ENCODE results near the gene KLHL29. TPM values are rescaled to one million over a fixed set of nuclear protein-coding genes. Genes with fewer than 3 reads are reported as not detected.

Gene KLHL29
- total and polyA plus RNA-seq, 2 donors (not counting 1 experiment from before 2014, with no cell fraction given), result 1.3 to 3.4 TPM

GRCh38 chr2:23420091-23420839 lies 35.3 kb downstream of the KLHL29 start:
- no peak overlapping the region for H3K27ac ChIP-seq (ENCODE audit: low read length in 2 of 2)
- DNase-seq, result no peak
- ChIA-PET POLR2A (no interaction called here), CTCF (no interaction called here)
- H3K4me2 ChIP-seq (replicated peaks; ENCODE audit: low read depth, low read length, poor library complexity, severe bottlenecking), result no peak overlapping the region
- no peaks in the 10 kb centered on the region for H3K79me2 ChIP-seq (ENCODE audit: control insufficient read depth, insufficient read depth, low read length)
- H3K9ac ChIP-seq (ENCODE audit: low read length), result no peak overlapping the region
- H4K20me1 ChIP-seq (ENCODE audit: control insufficient read depth, insufficient read depth, low read length, poor library complexity, severe bottlenecking), result no peaks in the 10 kb centered on the region
- no peaks in the 10 kb centered on the region for H3K36me3 ChIP-seq (replicated peaks in 1 of 2; ENCODE audit: control extremely low read depth in 1 of 2, control insufficient read depth in 1 of 2, extremely low read depth in 1 of 2, insufficient read depth in 2 of 2, low read length in 1 of 2)
- Mint-ChIP-seq H3K4me3 (no peak overlapping the region), H3K9me3 (ENCODE audit: insufficient read depth) (no peaks in the 10 kb centered on the region), H3K27me3 (no peaks in the 10 kb centered on the region), H3K4me1 (no peaks in the 10 kb centered on the region), H3K27ac (no peak overlapping the region)
- no peak overlapping the region for H2AFZ ChIP-seq (ENCODE audit: insufficient read depth, low read depth, low read length, poor library complexity, severe bottlenecking)
- peaks cover 0 to 5% (median 0%) of the 10 kb centered on the region in 3 donors for H3K9me3 ChIP-seq (ENCODE audit: control extremely low read depth in 1 of 3, control insufficient read depth in 2 of 3, insufficient read depth in 1 of 3, low read length in 2 of 3)
- no peak for TF ChIP-seq EZH2 (IDR thresholded peaks at IDR 0.05; ENCODE audit: borderline replicate concordance, insufficient read depth, low read depth, low read length, poor library complexity, severe bottlenecking)
- TF ChIP-seq CTCF (IDR thresholded peaks at IDR 0.05), result no peak
- H3K4me1 ChIP-seq (ENCODE audit: control insufficient read depth in 2 of 2, insufficient read depth in 2 of 2, low read length in 2 of 2), result no peaks in the 10 kb centered on the region
- no peak for ATAC-seq (ENCODE audit: low read depth)
- H3K27me3 ChIP-seq (replicated peaks in 1 of 4; ENCODE audit: control extremely low read depth in 1 of 4, control insufficient read depth in 3 of 4, insufficient read depth in 4 of 4, low read length in 3 of 4), result no peaks in the 10 kb centered on the region
- H3K4me3 ChIP-seq (ENCODE audit: control extremely low read depth in 1 of 5, extremely low read depth in 1 of 5, insufficient read depth in 1 of 5, low read depth in 2 of 5, low read length in 4 of 5), result no peak overlapping the region
- 94% methylated on average over 26 of the region's 26 CpGs for WGBS (ENCODE audit: insufficient coverage)
- intact Hi-C loops (cut with micrococcal nuclease), result no loop called here

DNA sequence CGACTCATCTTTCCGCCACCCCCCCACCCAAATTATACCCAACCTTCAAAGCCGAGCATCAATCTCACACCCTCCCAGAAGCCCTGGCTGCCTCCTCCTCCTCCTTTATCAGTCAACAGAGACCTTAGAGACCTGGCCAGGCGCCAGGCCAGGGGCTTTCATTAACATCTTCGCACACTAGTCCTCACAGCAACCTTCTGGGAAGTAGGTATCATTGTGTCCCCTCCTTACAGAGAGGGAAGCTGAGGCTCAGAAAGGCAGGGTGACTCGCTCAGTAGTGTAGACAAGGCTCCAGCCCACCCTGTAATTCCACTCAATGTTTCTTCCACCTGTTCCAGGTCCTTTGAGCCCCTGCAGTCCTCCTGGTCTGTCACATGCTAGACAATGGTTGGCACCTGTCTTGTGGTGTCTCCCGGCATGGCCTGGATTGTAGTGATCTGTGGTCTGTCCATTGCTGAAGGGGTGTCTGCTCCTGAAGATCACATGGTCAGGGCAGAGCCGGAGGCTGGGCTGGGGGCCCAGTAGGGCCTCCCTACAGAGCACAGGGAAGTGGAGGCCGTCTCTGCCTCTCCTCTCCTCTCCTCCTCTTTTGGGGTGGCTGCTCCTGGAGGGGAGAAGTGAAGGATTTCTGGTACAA lies 36.0 kb downstream of the KLHL29 start:
- H3K4me1 ChIP-seq (ENCODE audit: control insufficient read depth in 2 of 2, insufficient read depth in 2 of 2, low read length in 2 of 2), result no peaks in the 10 kb centered on the region
- Mint-ChIP-seq H3K4me3 (no peak overlapping the region), H3K27ac (no peak overlapping the region), H3K9me3 (ENCODE audit: insufficient read depth) (no peaks in the 10 kb centered on the region), H3K27me3 (no peaks in the 10 kb centered on the region), H3K4me1 (no peaks in the 10 kb centered on the region)
- ChIA-PET POLR2A (no interaction called here), CTCF (no interaction called here)
- ATAC-seq (ENCODE audit: low read depth), result no peak
- no peaks in the 10 kb centered on the region for H3K36me3 ChIP-seq (replicated peaks in 1 of 2; ENCODE audit: control extremely low read depth in 1 of 2, control insufficient read depth in 1 of 2, extremely low read depth in 1 of 2, insufficient read depth in 2 of 2, low read length in 1 of 2)
- TF ChIP-seq EZH2 (IDR thresholded peaks at IDR 0.05; ENCODE audit: borderline replicate concordance, insufficient read depth, low read depth, low read length, poor library complexity, severe bottlenecking), result no peak
- TF ChIP-seq CTCF (IDR thresholded peaks at IDR 0.05), result no peak
- peaks cover 0 to 10% (median 0%) of the 10 kb centered on the region in 3 donors for H3K9me3 ChIP-seq (ENCODE audit: control extremely low read depth in 1 of 3, control insufficient read depth in 2 of 3, insufficient read depth in 1 of 3, low read length in 2 of 3)
- no peaks in the 10 kb centered on the region for H4K20me1 ChIP-seq (ENCODE audit: control insufficient read depth, insufficient read depth, low read length, poor library complexity, severe bottlenecking)
- H3K79me2 ChIP-seq (ENCODE audit: control insufficient read depth, insufficient read depth, low read length), result no peaks in the 10 kb centered on the region
- 91% methylated on average over 5 of the region's 9 CpGs for WGBS (ENCODE audit: insufficient coverage)
- no peak overlapping the region for H2AFZ ChIP-seq (ENCODE audit: insufficient read depth, low read depth, low read length, poor library complexity, severe bottlenecking)
- H3K27ac ChIP-seq (ENCODE audit: low read length in 2 of 2), result no peak overlapping the region
- DNase-seq, result no peak
- intact Hi-C loops (cut with micrococcal nuclease), result no loop called here
- H3K4me2 ChIP-seq (replicated peaks; ENCODE audit: low read depth, low read length, poor library complexity, severe bottlenecking), result no peak overlapping the region
- no peak overlapping the region for H3K4me3 ChIP-seq (ENCODE audit: control extremely low read depth in 1 of 5, extremely low read depth in 1 of 5, insufficient read depth in 1 of 5, low read depth in 2 of 5, low read length in 4 of 5)
- H3K27me3 ChIP-seq (replicated peaks in 1 of 4; ENCODE audit: control extremely low read depth in 1 of 4, control insufficient read depth in 3 of 4, insufficient read depth in 4 of 4, low read length in 3 of 4), result no peaks in the 10 kb centered on the region
- H3K9ac ChIP-seq (ENCODE audit: low read length), result no peak overlapping the region

Measured in B cell (primary cell).